GM21786 (cell line): ENCODE results near the gene RNASEL.
"Not testable (repeated sequence)": the region's sequence is repeated elsewhere in the genome, so short reads cannot be mapped to it uniquely, and the experiment has no call there.

Experiments
- ATAC-seq: cut with Tn5 transposase; IDR thresholded peaks from one replicate; pipeline ENCODE4 v1.9.1; 2021; ENCODE audit not compliant: unreplicated experiment

Gene RNASEL

DNA sequence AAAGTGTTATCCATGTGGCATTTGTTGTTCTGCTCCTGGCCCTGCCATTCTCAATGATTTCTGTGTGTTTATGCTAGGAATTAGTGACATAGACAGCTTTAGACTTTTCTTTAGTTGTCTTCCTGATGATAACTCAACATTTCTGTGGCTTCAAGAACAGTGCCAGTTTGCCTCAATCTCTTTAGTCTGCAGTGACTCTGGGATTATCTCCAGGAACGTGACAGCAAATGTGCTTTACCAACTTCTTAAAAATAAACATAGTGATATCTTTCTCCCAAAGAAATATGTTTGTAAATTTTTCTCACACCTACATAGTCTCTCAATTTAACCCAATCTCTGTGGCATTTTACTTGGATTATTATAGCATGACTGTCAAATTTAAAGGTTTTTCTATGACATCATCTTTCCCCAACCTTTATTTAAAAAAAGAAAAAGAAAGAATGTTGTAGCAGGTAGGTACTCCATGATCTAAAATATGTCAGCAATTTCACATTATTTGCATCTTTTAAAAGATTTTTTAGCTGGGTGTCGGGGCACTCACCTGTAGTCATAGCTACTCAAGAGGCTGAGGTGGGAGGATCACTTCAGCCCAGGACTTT is 24.6 kb downstream of the RNASEL start:
- no peak for ATAC-seq

- ATAC-seq, result no peak
Observed at GRCh38 chr1:182563095-182563494, 26.0 kb downstream of the RNASEL start.

GRCh38 chr1:182561456-182561855 is 27.6 kb downstream of the RNASEL start:
- ATAC-seq, result no peak

DNA sequence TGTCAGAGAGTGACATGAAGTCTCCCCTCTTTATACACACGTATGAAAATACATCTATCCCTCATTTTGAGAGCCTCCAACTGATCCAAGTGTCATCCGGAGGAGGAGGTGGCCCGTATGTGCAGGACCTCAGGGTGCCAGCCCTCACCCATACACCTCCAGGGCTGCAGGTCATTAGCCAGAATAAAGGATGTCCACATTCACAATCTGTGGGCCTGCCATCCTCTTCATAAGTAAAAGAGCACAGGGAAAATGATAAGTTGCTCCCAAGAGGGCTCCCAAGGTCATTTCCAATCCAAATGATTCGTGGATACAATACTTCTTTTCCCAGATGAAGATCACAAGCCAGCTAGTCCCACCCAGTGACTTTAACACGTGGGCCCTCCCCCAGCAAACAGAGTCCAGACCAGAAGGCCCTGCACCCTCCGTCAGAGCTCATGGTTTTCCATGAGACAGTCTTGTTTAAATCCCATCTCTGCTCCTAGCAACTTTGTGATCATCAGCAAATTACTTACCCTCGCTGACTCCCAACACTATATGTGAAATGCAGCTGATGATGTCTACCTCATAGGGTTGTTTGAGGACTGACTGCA is 28.6 kb downstream of the RNASEL start:
- no peak for ATAC-seq

GRCh38 chr1:182556279-182556678 is 32.8 kb downstream of the RNASEL start:
- no peak for ATAC-seq

DNA sequence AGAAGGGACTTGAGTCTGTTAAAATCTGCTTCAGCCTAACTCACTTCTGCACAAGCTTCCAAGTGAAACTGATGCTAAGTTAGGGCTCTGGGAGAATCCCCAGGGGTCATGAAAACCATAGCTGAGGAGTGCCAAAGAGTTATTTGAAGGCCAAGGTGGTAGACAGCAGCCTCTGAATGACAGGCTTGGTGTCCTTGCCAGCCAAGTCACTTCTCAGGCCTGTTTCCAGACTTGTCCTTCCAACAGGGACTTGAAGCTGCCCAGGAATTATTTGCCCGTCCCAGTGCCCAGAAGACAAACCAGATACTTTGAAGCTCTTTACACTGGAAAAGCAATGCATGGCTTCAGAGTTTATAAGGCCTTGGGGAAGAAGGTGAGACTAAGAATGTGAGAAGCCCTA is 33.6 kb downstream of the RNASEL start:
- ATAC-seq, result no peak

GRCh38 chr1:182552527-182552926 is 36.5 kb downstream of the RNASEL start:
- ATAC-seq, result no peak

DNA sequence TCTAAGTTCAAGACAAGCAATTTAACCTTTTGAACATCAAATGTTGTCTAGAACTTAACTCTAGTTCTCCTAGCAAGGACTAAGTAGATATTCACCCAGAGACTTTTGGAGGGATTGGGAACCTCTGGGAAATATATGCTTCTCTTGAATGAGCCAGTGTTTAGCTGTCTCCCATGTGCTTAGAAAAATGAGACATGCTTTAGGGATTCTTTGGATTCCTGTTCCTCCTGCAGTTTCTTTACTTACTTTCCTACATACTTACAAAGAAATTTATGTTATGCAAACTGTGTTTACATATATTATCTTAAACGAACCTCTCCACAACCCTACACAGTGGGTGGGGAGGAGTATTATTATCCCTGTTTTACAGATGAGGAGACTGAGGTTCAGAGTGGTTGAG is 39.2 kb downstream of the RNASEL start:
- ATAC-seq, result no peak

GRCh38 chr1:182549346-182549745 is 39.7 kb downstream of the RNASEL start:
- ATAC-seq, result no peak

DNA sequence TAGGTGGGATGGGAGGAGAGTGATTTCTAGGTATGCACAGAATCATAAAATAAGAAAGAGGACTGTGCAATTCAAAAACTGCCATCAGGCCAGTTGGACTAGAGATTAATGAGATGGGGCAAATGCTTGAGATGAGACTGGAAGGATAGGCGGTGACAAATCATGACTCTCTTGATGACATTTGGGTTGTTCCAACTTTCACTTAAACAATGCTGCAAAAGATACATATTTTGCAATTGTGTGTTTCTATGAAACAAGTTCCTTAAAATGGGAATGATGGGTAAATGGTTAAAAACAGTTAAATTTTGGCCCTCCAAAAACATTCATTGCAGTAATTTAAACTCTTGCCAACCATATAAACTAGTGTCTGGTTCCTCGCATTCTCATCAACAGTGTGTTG is 55.2 kb downstream of the RNASEL start:
- ATAC-seq, result no peak

DNA sequence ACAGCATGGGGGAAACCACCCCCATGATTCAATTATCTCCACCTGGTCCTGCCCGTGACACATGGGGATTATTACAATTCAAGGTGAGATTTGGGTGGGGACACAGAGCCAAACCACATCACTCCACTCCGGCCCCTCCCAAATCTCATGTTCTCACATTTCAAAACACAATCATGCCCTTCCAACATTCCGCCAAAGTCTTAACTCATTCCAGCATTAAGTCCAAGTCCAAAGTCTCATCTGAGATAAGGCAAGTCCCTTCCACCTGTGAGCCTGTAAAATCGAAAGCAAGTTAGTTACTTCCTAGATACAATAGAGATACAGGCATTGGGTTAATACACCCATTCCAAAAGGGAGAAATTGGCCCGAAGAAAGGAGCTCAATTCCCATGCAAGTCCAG is 60.9 kb downstream of the RNASEL start:
- not testable (repeated sequence) for ATAC-seq

GRCh38 chr1:182527680-182528079 is 61.4 kb downstream of the RNASEL start:
- ATAC-seq, result no peak

- ATAC-seq, result no peak
Observed at GRCh38 chr1:182525342-182525741, 63.7 kb downstream of the RNASEL start.
